GM12873 (cell line): ENCODE data around the gene ORAI2.

ENCODE experiments used
- CTCF ChIP-seq: IDR thresholded peaks from 2 replicates; pipeline ENCODE4 v1.5.1; 2012; ENCODE audit warnings: low read depth, mild to moderate bottlenecking, moderate library complexity, low read length, control low read depth; ENCODE audit not compliant: insufficient read depth; ENCODE audit errors: missing control alignments

The ORAI2 gene

DNA sequence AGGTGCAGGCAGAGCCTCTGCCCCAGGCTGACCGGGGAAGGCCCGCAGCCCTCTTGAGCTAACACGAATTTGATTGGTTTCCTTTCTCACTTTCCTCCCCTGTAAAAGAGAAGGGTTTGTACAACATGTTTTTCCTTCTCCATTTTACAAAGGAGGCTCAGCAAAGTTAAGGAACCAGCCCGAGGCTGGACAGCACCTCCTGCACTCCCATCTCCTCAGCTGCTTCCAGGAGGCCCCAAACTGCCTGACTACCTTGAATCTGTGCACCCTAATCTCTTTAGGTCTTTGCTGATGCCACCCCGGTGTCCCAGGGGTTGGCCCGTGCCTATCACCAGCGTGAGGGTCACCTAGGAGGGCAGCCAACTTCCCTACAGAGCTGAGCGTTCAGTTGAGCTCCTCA, 27.1 kb downstream of the ORAI2 start:
- no peak for TF ChIP-seq CTCF

DNA sequence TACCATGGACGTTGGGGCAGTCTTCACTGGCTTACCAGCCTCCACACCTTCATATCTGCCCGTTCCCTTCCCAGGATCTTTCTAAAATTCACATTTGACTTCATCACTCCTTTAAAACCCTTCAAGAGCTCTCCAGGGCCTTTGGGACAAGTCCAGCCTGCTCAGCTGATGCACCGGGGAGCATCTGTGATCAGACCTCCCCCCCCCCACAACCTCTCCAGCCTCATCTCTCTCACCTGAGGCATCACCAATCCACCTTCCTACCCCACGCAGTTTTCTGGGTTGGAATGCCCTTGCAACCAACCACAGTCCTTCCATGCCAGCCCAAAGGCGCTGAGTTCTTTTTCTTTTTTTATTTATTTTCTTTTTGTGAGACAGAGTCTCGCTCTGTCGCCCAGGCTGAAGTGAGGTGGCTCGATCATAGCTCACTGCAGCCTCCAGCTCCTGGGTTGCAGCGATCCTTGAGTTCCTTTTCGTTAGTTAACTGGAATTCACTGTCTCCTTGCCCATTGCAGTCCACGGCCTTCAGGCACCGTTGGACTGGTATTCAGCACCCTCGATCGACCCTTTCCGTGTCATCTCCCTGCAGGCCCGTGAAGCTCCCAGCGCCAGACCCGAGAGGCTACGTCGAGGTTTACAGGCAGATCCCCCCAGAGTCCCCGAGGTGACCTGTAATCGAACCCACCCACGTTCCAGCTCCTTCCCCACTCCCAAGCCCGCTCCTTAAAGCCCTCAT, 30.6 kb downstream of the ORAI2 start:
- no peak for TF ChIP-seq CTCF

DNA sequence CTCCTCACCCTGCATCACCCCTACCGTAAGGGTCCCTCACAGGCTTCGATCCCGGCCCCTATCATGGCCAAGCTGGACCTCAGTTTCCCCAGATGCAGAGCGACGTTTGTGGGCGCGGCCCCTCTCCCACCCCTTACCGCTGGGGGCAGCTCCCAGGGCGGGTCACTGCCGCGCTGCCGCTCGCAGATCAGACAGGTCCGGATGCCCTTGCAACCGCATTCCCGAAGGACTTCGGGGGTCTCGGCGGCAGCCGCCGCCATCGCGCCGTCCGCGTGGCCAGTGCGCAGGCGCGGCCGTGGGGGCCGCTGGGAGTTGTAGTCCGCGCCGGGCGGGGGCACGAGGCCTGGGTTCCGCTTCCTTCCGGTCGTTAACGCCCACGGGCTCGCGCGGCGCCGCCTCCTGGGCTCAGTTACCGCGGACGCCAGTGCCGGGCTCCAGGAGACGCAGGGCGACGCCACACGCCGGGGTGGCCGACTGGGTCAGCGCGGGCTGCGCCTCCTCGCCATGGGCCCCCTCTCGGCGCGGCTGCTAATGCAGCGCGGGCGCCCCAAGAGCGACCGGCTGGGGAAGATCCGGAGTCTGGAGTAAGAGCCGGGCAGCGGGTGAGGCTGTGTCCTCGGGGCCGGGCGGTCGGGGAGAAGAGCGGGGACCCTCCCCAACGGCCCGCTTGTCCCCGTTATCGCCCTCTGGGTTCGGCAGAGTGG, 31.4 kb downstream of the ORAI2 start, which contains the start of the genes ALKBH4 and LRWD1:
Gene ALKBH4, minus strand, starts transcription at position 287 of the 704 bp plus-strand sequence. Its CDS starts 27 bp downstream, at position 260.
Gene LRWD1, plus strand, starts transcription at position 408 of the 704 bp plus-strand sequence. Its CDS starts 97 bp downstream, at position 505.
- TF ChIP-seq CTCF = no peak

GRCh38 chr7:102466097-102466496, 32.7 kb downstream of the ORAI2 start:
- no peak for TF ChIP-seq CTCF

GRCh38 chr7:102467581-102468477, 34.5 kb downstream of the ORAI2 start:
- TF ChIP-seq CTCF = no peak

- no peak for TF ChIP-seq CTCF
Observed at GRCh38 chr7:102468478-102469350, 35.3 kb downstream of the ORAI2 start.
